OCI-LY7 (cell line): Measurements from ENCODE around the gene ANKS1B.

Source experiments
- EZH2phosphoT487 ChIP-seq: fragments of 200-600 bp; sonication (generic); IDR thresholded peaks from 2 replicates; pipeline ENCODE4 v1.6.1; 2018; ENCODE audit warnings: low read depth, borderline replicate concordance, mild to moderate bottlenecking, mixed run types, antibody characterized with exemption, low read length, moderate library complexity, mixed read lengths
- TF ChIP-seq, protein P1 (sequence below): fragments of 200-600 bp; sonication (generic); conservative IDR thresholded peaks from 2 replicates; pipeline ENCODE4 v1.5.1; 2014; ENCODE audit warnings: mild to moderate bottlenecking, antibody characterized with exemption, low read length, moderate library complexity, mixed read lengths

DNA sequence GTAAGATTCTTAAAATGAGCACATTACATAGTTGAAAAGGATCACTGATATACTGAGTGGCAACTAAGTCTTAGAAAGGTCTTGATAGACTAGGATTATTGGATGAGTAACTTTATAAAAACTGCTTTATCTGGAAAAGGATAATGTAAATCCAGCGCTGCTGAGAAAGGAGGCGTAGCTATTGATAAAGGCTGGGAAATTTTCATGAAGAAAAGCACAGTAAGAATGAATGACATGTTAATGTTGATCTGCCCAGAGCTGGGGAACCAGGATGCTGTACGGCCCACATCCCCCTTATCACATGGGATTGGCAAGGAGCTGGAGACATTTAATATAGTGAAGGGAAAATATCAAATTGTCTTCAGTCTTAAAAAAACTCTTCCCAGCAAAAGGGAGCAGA is 1165.7 kb downstream of the ANKS1B start:
- TF ChIP-seq, protein P1, sequence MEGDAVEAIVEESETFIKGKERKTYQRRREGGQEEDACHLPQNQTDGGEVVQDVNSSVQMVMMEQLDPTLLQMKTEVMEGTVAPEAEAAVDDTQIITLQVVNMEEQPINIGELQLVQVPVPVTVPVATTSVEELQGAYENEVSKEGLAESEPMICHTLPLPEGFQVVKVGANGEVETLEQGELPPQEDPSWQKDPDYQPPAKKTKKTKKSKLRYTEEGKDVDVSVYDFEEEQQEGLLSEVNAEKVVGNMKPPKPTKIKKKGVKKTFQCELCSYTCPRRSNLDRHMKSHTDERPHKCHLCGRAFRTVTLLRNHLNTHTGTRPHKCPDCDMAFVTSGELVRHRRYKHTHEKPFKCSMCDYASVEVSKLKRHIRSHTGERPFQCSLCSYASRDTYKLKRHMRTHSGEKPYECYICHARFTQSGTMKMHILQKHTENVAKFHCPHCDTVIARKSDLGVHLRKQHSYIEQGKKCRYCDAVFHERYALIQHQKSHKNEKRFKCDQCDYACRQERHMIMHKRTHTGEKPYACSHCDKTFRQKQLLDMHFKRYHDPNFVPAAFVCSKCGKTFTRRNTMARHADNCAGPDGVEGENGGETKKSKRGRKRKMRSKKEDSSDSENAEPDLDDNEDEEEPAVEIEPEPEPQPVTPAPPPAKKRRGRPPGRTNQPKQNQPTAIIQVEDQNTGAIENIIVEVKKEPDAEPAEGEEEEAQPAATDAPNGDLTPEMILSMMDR: no peak
- TF ChIP-seq EZH2phosphoT487: no peak
